HG02840 (cell line): ENCODE measurements around the gene CDK5RAP3.
"Not testable (repeated sequence)": the region's sequence is repeated elsewhere in the genome, so short reads cannot be mapped to it uniquely, and the experiment has no call there.

Experiments
- ATAC-seq: cut with Tn5 transposase; IDR thresholded peaks from one replicate; pipeline ENCODE4 v1.9.1; 2021; ENCODE audit warnings: mild to moderate bottlenecking, moderate library complexity, moderate number of reproducible peaks; ENCODE audit not compliant: unreplicated experiment, low FRiP score

The CDK5RAP3 gene

DNA sequence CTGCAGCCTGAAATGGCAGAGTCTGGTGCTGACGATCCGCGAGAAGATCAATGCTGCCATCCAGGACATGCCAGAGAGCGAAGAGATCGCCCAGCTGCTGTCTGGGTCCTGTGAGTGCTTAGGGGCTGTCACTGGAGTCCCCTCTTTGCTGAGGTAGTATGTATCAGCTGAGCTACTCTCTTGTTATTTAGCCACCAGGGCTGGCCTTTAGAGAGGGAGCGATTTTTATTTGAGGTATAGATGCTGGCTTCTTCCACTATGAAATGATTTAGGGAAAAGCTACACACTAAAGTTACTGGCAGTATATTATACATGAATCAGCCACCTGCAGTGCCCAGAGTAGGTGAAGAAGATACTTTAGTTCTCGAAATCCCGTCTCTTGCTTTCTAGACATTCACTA is 2.6 kb downstream of the CDK5RAP3 start:
- no peak for ATAC-seq

DNA sequence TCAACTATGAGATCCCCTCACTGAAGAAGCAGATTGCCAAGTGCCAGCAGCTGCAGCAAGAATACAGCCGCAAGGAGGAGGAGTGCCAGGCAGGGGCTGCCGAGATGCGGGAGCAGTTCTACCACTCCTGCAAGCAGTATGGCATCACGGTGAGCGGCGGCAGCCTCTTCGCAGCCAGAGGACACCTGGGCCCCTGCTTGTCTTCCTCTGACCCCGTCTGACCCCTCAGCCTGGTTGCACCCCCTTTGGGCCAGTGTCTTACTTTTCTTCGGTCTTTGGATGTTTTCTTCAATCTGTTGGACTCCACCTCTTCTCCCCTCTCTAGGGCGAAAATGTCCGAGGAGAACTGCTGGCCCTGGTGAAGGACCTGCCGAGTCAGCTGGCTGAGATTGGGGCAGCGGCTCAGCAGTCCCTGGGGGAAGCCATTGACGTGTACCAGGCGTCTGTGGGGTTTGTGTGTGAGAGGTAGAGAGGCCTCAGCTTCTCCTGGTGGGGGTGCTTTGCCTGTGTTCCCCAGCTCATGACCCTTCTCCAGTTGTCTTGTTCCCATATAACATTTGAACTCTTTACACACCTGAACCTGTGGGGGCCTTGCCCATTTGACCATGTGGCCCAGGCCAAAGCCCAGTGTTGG is 4.4 kb downstream of the CDK5RAP3 start:
- ATAC-seq = no peak

DNA sequence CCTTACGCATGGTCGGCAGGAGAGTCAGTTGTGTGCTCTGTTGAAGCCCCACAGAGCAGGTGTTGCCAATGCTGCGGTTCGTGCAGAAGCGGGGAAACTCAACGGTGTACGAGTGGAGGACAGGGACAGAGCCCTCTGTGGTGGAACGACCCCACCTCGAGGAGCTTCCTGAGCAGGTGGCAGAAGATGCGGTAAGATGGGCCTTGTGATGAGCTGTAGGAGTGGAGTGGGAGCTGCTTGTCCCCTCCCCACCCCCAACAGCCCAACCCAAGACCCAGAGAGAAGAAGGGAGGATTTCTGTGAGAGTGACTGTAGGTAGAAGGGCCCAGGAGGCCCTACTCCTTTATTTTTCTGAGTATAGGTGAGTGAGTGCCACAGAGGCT is 4.9 kb downstream of the CDK5RAP3 start:
- ATAC-seq = no peak

DNA sequence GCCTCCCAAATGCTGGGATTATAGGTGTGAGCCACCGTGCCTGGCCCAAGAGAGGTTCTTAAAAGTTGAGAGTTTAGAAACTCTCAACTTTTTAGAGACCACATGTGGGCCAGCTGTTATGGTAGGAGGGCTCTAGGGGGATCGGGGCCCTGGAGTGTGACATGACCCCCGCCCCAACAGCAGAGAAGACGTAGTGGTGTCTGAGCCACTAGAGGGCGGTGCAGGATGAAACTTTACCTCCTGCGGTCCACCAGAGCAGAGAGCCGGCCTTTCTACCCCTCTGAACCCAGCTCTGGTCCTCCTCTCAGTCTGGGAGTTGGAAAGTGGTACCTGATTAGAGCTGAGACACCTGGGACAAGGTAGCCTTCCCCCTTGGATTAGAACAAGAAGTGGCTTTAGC is 7.4 kb downstream of the CDK5RAP3 start:
- ATAC-seq = no peak

DNA sequence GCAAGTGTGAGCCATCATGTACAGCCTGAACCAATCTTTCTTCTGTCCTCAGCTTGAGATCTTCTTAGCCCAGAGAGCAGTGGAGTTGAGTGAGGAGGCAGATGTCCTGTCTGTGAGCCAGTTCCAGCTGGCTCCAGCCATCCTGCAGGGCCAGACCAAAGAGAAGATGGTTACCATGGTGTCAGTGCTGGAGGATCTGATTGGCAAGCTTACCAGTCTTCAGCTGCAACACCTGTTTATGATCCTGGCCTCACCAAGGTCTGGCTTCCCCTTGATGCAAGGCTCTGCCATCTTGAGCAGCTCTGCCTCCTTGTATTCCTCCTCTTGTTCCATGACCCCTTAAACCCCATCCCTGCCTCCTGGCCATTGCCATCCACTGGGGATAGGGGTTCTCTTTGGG is 9.6 kb downstream of the CDK5RAP3 start:
- no peak for ATAC-seq

DNA sequence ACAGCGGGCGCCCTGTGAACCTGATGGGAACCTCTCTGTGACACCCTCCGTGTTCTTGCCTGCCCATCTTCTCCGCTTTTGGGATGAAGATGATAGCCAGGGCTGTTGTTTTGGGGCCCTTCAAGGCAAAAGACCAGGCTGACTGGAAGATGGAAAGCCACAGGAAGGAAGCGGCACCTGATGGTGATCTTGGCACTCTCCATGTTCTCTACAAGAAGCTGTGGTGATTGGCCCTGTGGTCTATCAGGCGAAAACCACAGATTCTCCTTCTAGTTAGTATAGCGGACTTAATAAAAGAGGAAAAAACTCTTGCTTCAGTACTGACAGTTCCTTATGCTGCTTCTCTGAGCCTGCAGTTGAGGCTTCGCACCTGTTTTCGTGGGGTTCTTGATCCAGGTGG is 10.5 kb downstream of the CDK5RAP3 start:
- ATAC-seq = no peak

DNA sequence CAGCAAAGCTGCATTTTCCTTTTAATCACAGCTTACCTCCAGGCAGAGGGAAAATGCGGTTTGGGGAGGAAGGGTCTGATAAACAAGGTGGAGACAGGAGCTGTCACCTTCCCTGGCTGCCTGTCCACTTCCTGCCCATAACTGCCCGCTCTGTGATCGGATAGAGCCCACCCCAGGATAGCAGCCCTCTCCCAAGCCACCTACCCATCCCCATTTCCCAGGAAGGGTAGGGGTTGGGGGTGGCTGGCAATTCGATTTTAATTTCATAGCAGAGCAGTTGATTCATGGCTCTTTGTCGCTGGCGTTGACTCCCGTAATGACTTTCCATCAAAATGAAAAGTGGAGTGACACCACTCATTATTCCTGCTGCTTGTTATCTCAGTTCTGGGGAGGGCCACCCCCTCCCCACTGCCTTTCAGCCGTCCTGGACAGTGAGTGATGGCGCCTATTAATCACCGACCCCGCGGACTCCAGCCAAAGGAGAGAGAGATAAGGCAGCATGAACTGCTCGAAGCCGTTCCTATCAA is 11.2 kb downstream of the CDK5RAP3 start:
- ATAC-seq = no peak

DNA sequence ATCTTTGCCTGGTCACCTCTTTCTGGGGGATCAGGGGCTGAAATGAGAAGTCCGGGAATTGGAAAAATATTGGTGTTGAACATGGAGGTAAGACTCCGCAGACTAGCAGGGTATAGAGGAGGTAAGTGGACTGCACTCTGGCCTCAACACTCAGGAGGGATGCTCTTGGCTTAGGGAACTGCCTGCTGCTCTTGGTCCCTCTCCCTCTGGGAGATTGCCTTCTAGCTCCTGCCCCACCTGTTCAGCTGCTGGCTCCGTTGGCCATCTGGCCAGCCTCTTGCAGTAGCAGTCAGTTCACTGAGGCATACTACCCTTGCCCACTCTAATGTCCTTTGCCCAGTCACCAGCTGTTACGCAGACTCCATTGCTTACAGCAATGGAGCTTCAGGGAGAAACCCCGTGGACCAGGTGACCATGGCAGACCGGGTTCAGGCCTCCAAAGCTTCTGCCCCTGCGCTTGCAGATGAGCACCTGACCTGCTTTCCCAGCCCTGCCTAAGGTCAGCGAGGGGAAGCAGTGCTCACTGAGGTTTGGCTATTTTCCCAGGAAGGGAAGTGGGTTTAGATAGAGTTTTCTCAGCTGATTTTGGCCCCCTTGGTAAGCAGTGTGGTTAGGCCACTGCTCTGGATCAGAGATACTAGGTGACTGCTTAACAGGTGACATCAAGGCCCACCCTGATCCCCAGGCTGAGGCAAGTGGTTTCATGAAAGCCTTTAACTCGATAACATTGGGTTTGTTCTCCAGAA is 11.9 kb downstream of the CDK5RAP3 start:
- no peak for ATAC-seq

DNA sequence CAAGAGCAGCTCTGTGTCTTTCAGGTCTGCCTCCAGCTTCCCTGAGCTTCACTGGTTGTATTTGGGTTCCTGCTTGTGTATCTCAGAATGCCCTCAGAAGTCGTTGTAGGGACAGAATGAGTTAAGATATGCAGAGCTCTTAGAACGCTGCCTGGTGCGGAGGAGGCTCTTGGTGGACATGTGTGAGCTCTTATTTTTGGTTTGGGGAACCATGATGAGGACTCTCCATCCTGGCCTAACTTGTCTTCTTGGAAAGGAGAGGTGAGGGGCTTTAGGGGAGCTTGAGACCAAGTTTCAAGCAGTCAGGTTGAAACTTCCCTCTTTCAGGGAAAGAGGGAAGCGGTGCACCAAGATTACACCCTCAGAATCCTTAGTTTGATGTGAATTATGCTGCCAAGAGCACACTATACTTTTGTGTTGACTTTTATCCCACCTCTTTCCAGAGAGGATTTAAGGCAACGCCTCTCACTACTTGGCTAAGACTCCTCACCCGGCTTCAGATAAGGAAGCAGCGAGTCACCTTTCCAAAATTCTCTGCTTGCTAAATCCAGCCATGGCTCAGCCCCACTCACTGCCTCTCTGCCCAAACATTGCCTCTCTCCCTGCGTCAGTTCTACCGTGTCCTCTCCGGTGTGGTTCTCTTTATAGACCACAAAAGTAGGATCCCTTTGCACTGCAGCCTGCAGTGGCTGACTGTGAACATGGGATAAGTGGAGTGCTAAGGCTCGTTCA is 12.7 kb downstream of the CDK5RAP3 start:
- ATAC-seq = no peak

DNA sequence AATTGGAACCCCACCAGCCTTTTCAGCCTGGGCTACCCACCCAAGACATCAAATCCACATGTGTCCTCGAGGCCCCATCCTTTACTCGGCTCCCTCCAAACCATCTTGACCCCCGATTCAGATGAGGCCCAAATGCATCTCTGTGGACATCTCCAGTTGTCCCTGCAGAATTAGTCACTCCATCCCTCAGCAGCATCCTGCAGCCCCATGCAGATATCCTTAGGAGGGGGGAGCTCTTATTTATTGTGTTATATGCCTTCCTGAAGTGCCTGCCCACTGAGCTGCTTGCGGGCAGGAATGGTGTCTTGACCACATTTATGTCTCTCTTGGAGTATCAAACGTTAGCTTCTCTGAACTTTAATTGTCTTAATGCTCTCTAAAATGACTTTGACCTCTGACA is 15.6 kb downstream of the CDK5RAP3 start:
- ATAC-seq = no peak

DNA sequence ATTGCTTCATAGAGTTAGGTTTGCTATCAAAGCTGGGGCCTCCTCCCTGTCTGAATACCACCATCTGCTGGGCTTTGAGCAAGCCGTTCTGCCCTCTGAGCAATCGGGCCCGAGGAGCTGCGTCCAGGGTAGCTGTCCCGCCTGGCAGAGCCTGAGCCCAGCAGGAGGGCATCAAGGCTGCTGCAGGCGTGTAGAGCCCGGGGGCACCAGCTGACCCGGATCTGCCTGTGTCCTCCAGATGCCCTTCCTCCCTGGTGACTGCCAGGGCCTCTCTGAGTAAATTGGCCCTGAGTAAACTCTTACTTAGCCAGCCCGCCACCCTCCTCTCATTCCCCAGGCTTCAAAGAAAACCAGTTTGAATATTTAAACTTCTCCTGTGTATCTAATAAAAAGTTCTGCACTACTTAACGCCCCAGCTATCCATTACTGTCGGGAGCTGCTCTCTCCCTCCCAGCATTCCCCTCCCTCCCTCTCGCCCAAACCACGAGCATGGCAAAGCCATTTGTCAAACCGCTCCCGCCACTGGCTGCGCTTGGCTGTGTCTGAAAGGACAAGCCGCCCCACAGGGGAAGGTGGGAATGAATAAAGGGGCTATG is 16.4 kb downstream of the CDK5RAP3 start:
- no peak for ATAC-seq

DNA sequence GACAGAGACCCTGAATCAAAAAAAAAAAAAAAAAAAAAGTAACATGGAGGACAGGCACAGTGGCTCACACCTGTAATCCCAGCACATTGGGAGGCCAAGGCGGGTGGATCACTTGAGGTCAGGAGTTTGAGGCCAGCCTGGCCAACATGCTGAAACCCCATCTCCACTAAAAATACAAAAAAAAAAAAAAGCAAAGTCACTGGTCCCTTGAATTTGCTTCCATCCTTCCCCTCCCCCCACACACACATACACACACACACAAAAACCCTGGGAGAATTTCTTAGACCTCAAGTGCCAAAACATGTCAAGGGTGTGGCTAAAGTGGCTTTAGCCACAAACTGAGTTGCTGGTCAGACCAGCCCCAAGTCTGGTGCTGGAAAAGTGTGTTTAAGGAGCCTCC is 17.5 kb downstream of the CDK5RAP3 start:
- not testable (repeated sequence) for ATAC-seq

DNA sequence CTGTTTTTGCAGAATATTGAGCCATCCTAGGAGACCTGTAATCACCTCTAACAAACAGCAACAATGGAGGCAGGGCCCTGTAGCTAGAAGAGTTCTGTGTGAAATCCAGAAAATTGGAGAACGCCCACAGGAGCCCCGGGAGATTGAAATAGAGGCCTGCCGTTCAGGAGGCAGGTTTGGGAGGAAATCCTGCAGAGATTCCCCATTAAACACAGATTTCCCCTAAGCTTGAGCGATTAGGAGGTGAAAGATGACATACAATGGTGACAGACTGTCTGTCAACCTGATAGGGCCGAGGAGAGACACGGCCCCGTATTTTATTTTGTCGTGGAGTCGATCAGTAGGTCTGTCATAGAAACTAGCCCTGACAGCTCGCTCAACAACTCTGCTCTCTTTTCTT is 18.2 kb downstream of the CDK5RAP3 start:
- ATAC-seq = no peak

DNA sequence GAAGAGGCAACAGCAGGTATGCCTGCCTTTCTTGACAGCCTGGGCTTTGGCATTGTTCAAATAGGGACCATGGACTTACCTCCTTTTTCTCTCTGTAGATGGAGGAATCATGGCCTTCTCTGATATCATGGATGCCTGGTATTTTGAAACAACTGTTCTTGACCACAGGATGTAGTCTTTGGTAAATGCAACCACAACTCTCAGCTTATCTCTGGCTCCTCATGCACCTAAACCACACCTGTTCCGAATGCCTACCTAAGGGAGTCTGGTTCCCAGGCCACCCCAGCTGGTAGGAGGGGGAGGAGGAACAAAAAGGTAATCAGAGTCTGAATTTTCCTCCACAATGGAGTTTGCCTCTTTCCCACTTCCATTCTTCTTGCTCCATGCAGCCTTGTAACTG is 18.8 kb downstream of the CDK5RAP3 start:
- no peak for ATAC-seq

DNA sequence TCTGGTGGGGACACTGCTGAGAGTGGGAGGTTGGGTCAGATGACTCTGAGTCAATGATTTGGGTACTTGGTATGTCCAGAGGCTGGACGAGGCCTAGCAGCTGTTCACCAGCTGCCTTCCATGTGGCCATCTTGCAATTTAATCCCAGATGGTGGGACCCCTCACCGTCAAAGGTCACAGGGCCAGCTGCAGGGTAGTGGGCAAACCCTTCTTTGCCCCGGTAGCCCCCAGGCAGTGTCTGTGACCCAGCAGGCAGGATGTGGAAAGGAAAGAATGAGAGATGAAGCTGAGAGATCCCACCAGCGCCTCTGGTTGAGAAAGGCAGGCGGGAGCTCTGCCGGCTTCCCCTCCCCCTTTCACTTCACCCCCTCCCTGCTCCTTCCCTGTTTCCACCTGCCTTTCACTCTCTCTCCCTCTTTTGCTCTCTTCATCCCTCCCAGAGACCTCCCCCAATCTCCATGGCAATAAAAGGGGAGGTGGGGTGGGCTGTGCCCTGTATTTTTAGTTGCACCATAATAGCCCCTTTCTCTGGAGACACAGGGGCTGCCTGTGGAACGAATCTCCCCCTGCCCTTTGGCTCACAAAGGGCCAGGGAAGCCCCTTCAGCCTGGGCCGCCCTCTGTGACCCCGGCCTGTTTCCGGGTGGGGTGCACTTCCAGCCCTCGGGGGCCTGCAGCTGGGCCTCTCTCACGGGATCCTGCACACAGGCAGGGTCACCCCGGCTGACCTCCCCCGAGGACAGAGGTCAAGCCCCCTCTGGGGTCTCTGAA is 20.2 kb downstream of the CDK5RAP3 start:
- ATAC-seq = no peak

DNA sequence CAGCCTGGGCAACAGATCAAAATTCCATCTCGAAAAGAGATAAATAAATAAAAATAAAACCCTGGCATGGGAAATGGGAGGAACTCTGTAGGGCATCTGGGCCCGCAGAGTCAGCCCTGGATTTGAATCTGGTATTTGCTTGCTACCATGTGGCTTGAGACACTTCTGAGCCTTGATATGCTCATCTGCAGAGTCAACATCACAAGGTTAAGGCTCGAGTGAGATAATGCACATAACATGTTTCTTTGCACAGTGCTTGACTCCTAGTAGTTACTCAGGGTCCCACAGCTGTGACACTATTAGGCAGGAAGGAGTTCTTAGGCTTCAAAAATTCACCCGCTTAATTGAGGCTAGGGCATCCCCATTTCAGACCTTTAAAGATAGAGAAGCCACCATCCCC is 21.3 kb downstream of the CDK5RAP3 start:
- no peak for ATAC-seq

DNA sequence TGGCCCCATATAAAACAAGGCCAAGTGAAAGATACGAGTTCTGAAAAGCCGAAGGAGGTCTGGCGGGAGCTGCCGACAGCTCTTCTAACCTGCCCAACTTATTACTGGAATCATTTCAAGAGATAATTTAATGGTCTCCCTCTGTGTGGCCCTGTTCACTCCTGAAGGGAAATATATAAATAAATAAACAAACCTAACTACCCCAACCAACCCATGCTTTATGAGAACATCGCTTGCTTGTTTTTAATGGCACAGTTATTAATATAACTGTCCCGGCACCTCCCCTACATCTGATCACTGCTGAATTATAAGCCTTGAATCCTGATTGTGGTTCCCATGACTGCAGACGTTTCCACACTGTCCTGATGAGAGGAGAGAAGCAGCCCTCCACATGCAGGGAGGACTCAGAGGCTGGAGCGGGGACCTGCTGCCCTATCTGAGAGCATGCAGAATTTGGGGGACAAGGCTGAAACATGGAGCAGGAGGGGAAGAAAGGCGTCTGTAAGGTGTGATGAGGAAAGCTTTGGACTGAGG is 22.2 kb downstream of the CDK5RAP3 start:
- no peak for ATAC-seq

DNA sequence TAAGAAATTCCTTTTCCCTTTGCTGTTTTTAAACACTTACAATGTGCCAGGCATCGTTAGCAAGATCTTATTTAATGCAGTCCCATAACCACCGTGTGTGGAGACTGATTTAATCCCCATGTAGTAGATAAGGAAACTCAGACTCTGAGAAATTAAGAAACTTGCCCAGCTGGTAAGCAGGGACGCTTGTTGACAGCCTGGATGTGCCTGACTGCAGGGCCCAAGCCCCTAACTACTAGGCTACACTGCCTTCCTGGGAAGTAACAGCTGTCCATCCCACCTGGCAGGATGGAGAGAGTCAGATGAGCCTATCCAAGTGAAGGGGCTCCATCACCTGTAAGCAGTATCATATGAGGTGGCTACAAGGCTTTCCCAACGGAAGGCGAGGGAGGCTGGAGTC is 23.1 kb downstream of the CDK5RAP3 start:
- ATAC-seq = no peak

DNA sequence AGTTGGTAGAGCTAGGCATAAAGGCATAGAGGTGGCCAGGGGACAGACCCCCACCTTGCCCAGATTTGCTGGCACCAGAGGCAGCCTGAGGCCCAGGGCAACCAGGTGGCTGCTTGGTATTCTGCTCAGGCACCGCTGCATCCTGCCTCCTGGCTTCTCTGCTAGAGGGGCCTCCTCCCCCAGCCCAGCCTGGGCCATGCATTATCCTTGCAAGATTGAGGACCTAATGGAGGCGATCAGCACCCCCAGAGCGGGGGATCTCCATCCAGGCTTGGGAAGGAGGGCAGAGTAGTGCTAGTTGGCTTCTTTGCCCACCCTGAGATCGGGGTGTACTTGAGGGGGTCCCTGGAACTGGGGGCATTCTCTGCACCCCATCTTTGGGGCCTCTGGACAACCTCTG is 23.8 kb downstream of the CDK5RAP3 start:
- no peak for ATAC-seq
